ENCODE data around the gene MRPL40.
A peak's percentile ranks its signal among the peaks of the same experiment; 100 is the strongest.
"Not testable (repeated sequence)": the region's sequence is repeated elsewhere in the genome, so short reads cannot be mapped to it uniquely, and the experiment has no call there.

MRPL40 gene

DNA sequence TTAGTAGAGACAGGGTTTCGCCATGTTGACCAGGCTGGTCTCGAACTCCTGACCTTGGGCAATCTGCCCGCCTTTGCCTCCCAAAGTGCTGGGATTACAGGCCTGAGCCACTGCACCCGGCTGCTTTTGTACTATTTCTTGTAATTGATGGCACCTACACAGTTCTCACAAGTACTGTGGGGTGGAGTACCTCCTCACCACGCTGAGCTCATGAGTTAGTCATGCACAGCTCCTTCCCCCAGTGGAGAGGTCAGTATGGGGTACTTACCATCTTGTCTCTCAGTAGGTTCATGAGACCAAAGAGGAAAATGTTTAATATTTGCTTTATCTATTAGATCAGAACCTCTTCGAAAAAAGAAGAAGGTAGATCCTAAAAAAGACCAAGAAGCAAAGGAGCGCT lies 2.1 kb downstream of the MRPL40 start:
- POLR2A ChIA-PET (ENCODE audit: low non-redundant PET) = no interaction called here
- DNase-seq (ENCODE audit: low spot score) = no peak

GRCh38 chr22:19434829-19435580 lies 2.7 kb downstream of the MRPL40 start:
- no peak for DNase-seq (ENCODE audit: low spot score)
- POLR2A ChIA-PET (ENCODE audit: low non-redundant PET) = no interaction called here
- CTCF ChIA-PET = no interaction called here
- H3K27ac ChIP-seq = no peak overlapping the region
- TF ChIP-seq CTCF (conservative IDR thresholded peaks at IDR 0.05; ENCODE audit: low read depth) = no peak

More for the DNA sequence above, 2.1 kb downstream of the MRPL40 start:
- CTCF ChIA-PET = no interaction called here
- H3K27ac ChIP-seq = no peak overlapping the region
- no peak for TF ChIP-seq CTCF (conservative IDR thresholded peaks at IDR 0.05; ENCODE audit: low read depth)

DNA sequence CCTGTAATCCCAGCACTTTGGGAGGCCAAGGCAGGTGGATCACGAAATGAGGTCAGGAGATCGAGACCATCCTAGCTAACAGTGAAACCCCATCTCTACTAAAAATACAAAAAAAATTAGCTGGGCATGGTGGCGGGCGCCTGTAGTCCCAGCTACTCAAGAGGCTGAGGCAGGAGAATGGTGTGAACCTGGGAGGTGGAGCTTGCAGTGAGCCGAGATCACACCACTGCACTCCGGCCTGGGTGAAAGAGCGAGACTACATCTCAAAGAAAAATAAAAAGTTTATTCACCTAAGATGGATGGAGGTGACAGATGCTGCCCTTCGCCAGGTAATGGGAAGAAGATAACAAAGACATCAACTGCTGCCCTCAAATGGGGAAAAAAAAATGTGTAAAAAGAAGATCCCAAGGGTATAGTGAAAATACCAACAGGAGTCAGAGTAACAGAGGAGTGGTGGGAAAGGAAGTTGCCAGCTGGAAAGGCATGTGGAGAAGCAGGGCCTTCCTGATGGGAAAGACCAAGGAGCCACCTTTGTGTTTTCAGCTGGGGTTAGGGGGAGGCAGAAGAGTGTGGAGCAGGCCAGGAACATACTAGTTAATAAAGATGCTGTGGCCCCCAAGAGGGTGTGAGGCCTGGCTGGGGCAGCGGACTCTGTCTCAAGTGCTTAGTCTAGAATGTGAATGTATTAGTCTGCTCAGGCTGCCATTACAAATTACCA lies 4.3 kb downstream of the MRPL40 start:
- POLR2A ChIA-PET (ENCODE audit: low non-redundant PET); DNase-seq (ENCODE audit: low spot score); CTCF ChIA-PET: not testable (repeated sequence)
- H3K27ac ChIP-seq = peak overlapping the region; percentile 4; the same call in 1 of the 2 replicates

DNA sequence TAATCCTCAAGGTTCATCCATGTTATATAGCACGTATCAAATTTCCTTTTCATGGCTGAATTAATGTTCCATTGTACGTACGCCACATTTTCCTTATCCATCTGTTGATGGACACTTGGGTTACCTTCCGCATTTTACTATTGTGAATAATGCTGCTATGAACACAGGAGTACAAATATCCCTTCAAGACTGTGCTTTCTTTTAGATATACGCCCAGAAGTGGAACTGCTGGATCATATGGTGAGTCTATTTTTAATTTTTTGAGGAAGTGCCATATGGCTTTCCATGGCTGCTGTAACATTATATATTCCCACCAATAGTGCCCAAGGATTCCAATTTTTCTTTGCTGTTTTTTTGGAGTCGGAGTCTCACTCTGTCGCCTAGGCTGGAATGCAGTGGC lies 6.0 kb downstream of the MRPL40 start:
- H3K27ac ChIP-seq = peak overlapping the region; percentile 45; the same call in 1 of the 2 replicates
- TF ChIP-seq CTCF (conservative IDR thresholded peaks at IDR 0.05; ENCODE audit: low read depth) = no peak
- DNase-seq (ENCODE audit: low spot score) = no peak
- CTCF ChIA-PET = no interaction called here
- POLR2A ChIA-PET (ENCODE audit: low non-redundant PET) = interaction anchor here (0.7 kb wide), 1 partner anchor 10 kb away, joined by 4 read pairs; no protein-coding TSS in a partner anchor

DNA sequence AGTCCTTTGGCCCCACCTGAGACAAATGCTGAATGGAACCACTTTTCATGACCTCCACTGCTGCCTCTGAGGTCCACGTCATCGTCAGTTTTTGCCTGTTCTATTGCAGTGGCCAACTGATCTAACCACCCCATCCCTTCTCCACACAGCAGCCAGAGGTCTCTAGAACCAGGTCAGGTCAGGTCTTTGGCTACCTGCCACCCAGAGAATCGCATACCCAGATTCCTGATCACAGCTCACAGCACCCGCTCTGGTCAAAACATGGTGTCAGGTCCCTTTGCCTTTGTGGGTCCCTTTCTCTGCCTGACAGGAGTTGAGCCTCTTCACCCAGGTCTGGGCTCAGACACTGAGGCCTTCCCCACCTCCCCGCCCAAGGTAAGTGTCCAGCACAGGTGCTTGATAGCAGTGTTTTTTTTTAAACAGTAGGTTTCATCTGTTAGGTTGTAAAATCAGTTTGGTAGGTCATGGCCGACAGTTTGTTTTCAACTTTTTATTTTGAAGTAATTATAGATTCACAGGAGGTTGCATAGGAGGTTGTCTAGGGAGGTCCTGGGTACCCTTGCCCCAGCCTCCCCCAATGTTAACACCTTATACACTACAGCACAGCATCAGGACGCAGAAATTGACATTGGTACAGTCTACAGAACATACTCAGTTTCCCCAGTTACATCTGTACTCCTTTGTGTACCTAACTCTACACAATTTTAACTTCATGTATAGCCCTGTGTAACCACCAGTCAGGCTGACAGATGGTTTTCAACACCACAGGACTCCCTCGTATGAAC lies 8.3 kb downstream of the MRPL40 start:
- DNase-seq (ENCODE audit: low spot score) = no peak
- H3K27ac ChIP-seq = no peak overlapping the region
- TF ChIP-seq CTCF (conservative IDR thresholded peaks at IDR 0.05; ENCODE audit: low read depth) = no peak
- CTCF ChIA-PET = no interaction called here
- POLR2A ChIA-PET (ENCODE audit: low non-redundant PET) = no interaction called here

DNA sequence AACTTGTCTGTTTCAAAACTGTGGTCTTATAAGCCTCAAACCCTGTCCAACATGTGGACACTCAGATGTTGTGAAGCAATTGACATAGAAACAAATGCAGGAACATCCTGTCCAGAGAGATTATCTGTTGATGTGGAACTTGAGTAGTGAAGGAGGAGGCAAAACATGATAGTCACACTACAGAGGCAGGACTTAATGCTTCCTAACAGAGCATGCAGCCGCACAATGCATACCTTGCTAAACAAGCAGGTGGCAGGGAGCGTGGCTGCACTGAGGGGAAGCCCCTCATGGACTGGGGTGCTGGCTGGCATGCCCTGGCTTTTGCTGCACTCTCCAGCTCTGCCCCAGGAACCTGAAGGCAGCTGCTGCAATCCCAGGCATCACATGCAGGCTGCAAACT lies 9.8 kb downstream of the MRPL40 start:
- CTCF ChIA-PET = no interaction called here
- peak overlapping the region; percentile 23 for H3K27ac ChIP-seq
- no peak for TF ChIP-seq CTCF (conservative IDR thresholded peaks at IDR 0.05; ENCODE audit: low read depth)
- no peak for DNase-seq (ENCODE audit: low spot score)
- POLR2A ChIA-PET (ENCODE audit: low non-redundant PET) = no interaction called here
